GM10266 (cell line): ENCODE results near the gene MEF2D.

Source experiments
- DNase-seq: peaks from one replicate; pipeline ENCODE4 v3.0.0; 2012; ENCODE audit errors: extremely low spot score
- TF ChIP-seq, protein P1 (sequence below): IDR thresholded peaks from 2 replicates; pipeline ENCODE4 v1.5.1; 2012; ENCODE audit warnings: mild to moderate bottlenecking, low read depth; ENCODE audit not compliant: control insufficient read depth, insufficient read depth; ENCODE audit errors: missing control alignments

MEF2D gene

DNA sequence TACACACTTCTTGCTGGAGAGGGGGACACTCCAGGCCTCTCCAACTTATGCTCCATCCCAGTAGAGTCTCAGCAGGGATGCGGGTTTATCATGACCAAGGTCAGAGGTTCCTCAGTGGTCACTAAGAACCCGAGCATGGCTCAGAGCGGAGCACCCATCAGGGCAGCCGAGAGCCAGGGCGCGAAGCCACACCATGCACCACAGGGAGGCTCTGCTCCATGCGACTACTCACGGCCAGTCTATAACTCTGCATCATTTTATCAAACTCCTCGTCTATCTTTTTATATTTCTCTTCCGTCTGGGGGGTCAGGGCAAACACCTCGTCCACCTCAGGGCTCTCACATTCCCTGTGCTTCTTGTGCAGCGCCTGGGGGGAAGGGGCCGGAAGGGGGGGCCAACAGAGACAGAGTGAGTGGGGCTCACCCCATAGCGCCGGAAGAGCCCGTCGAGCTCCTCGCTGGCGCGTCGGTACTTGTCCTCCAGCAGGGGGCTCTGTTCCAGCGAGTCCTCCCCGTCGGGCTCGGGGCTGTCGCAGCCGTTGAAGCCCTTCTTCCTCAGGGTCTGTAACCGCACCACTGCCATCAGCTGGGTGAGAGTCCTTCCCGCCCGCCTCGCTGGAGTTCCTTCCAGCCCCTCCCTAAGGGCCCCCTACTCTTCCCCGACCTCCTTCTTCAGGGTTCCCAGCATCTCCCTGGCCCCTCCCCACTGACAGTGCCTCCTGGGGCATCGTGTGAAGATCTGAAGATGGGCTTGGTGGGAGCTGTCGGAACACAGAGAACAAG is 20.0 kb downstream of the MEF2D start:
- TF ChIP-seq, protein P1, sequence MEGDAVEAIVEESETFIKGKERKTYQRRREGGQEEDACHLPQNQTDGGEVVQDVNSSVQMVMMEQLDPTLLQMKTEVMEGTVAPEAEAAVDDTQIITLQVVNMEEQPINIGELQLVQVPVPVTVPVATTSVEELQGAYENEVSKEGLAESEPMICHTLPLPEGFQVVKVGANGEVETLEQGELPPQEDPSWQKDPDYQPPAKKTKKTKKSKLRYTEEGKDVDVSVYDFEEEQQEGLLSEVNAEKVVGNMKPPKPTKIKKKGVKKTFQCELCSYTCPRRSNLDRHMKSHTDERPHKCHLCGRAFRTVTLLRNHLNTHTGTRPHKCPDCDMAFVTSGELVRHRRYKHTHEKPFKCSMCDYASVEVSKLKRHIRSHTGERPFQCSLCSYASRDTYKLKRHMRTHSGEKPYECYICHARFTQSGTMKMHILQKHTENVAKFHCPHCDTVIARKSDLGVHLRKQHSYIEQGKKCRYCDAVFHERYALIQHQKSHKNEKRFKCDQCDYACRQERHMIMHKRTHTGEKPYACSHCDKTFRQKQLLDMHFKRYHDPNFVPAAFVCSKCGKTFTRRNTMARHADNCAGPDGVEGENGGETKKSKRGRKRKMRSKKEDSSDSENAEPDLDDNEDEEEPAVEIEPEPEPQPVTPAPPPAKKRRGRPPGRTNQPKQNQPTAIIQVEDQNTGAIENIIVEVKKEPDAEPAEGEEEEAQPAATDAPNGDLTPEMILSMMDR, result peak; percentile 88
- peak; percentile 81 for DNase-seq

DNA sequence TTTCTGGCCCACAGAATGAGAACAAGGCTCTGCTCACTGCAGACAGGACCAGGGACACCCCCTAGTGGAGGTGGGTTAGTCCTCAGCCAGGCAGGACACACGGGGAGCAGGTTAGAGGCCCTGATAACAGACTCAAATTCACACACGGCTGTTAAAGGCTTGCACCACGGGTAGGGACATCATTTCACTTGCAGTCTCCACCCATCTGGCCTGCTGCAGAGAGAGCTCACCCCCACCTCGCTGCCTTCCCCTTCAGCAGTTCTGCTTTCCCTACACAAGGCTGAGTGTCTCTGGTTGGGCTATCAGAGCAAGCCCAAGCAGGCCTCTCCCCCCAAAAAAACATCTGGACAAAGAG is 20.6 kb downstream of the MEF2D start:
- TF ChIP-seq, protein P1, result no peak
- no peak for DNase-seq

DNA sequence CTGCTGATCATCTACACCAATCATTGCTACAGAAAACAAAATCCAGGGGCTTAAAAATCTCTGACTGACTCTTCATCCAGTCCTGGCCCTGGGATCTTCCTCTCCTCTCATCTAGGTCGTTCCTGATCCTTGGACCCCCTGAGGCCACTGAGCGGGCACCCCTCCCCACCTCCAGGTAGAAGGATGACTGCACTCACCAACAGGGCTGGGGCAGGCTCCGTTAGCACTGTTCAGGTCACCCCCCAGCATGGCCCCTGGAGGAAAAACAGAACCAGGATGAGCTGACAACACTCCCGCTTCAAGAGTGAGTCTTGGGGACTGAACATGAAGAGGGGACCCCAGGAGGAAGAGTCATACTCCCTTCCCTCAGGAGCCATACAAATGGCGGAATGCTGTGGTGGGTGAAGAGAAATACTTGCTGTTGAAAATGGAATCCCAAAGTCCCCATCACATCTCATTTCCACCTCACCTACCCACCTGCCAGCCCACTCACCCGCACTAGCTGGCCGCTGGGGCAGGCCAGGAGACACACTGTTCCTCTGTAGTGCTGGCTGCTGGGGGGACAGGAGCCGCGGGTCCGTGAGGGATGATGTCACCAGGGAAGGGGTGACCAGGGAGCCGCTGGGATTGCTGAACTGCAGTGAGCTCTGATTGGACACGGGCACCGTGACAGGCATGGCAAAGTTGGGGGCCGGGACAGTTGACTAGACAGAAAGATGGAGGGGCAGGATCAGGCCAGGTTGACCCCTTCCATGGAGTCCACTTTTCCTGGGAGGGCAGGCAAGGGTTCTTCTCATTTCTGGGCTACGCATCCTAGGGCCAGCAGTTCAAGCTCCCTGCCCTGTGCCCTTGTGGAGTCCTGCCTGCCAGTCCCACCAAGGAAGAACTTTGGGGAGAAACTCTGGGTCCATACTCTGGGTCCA is 21.2 kb downstream of the MEF2D start:
- TF ChIP-seq, protein P1, result no peak
- DNase-seq, result no peak

DNA sequence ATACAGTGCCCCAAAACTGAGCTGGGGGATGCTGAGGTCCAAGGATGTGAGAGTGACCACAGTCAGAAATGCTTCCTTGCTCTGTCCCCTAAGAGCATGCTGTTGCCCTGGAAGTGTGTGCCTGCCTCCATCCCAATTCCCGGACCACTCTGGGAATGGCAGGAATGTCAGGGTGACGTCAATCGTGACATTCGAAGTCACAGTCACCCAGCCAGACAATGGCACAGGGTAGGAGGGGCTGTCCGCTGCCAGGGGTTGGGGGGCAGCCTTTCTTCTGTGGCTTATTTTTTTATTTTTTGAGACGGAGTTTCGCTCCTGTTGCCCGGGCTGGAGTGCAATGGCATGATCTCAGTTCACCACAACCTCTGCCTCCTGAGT is 22.3 kb downstream of the MEF2D start:
- no peak for DNase-seq
- TF ChIP-seq, protein P1, result no peak

DNA sequence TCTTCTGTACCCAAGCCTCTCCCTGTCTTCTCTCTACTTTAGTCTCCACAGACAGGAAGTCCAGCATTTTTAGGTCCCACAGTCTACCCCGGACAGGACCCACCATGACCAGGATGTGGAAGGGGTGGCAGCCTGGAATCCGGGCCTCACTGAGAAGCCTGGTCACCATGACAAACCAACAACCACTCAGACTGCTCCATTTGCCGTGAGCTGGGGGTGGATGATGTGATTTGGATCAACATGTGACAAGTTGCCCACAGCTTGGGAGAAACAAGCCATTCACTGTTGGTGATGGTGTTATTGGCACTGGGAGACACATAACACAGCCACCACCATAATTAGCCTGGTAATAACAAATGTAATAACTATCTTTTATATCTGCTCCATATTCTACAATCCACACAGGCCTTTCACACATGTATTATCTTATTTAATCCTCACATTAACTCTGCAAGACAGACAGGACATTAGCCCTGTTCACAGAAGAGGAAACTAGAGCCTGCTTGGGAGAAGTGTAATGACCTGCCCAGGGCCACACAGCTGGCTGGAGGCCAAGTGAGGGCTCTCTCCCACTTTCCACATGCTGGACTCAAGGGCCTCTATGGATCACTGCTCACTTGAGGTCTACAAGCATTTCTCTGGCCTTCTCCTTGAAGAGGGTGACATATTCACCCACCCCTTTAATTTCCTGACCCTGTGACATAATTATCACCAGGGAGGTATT is 22.9 kb downstream of the MEF2D start:
- no peak for DNase-seq
- TF ChIP-seq, protein P1, result no peak

DNA sequence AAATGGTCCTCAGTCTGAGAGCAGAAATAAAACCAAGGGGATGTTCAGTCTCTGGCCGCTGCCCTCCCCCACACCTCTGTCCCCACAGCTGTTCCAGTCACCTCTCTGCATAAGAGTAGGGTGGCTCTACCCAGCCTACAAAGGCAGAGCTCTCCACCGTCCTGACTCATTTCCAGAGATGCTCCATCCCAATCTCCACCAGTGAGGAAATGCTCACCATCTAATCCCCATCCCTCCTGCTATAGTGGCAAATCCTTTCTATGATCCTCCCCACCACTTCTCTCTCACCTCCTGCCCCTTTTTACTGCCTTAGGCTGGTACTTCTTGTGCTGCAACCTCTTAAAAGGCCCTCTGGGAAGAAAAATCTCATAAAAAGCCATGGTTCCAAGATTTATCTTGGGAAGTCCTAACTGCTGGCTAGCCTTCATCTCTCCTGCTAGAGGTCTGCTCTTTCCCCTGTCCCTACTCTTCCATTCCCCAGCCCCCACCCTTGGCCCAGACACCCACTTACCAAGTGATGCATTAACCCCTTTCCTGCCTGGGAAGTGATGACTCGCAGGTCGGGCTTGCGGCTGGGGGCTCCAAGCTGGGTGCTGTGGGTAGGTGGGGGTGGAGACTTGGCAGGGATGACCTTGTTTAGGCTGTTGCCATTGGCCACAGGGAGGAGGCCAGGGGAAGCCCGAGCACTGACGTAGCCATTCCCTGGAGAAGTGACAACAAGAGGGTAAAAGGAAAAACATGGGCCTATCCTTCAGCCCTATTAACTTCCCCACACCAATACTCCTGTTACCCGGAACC is 23.9 kb downstream of the MEF2D start:
- TF ChIP-seq, protein P1, result no peak

More for the DNA sequence above, 23.9 kb downstream of the MEF2D start:
- no peak for DNase-seq
